ENCODE results near the gene FOXA2. TPM values are rescaled to one million over a fixed set of nuclear protein-coding genes. Genes with fewer than 3 reads are reported as not detected.

The FOXA2 gene
- total and polyA plus RNA-seq, 9 of the 15 experiments (the other 6 are each of a cell fraction or from before 2014, with no cell fraction given) = 0.10 to 1.0 (median 0.25) TPM

GRCh38 chr20:22566876-22567658 is 17.3 kb downstream of the FOXA2 start (continued):
- TF ChIP-seq PTTG1 (tag; IDR thresholded peaks at IDR 0.05; ENCODE audit: low read depth) (no peak), ZZZ3 (IDR thresholded peaks at IDR 0.05) (no peak), PRMT5 (CRISPR knock-in tag; IDR thresholded peaks at IDR 0.05) (no peak), SP1 (CRISPR knock-in tag; IDR thresholded peaks at IDR 0.05) (no peak), SREBF1 (IDR thresholded peaks at IDR 0.05; ENCODE audit: borderline replicate concordance, low read depth, low read length) (no peak)

GRCh38 chr20:22563062-22563965 is 21.1 kb downstream of the FOXA2 start:
- H3K4me1 ChIP-seq (replicated peaks in 1 of 2; ENCODE audit: control insufficient read depth in 2 of 2, insufficient read depth in 2 of 2, low read length in 2 of 2) = peaks cover 5 to 9% of the 10 kb centered on the region in 2 experiments; a peak in 4 of 5 replicates

More at GRCh38 chr20:22563062-22563965, 21.1 kb downstream of the FOXA2 start:
- no peak for ATAC-seq
- intact Hi-C loops (cut with micrococcal nuclease) = no loop called here
- no peak overlapping the region for H2AFZ ChIP-seq (ENCODE audit: low read depth, low read length)
- no peak for DNase-seq (ENCODE audit: extremely low read depth in 1 of 4, low spot score in 3 of 4)
- H3K27me3 ChIP-seq (ENCODE audit: control insufficient read depth in 2 of 2, insufficient read depth in 2 of 2, low read length in 2 of 2) = no peaks in the 10 kb centered on the region; a peak in 1 of 5 replicates
- no peaks in the 10 kb centered on the region for H4K20me1 ChIP-seq (replicated peaks; ENCODE audit: control insufficient read depth, insufficient read depth, low read length)
- no peak overlapping the region for H3K27ac ChIP-seq (ENCODE audit: extremely low read depth, low read depth, low read length)
- ChIA-PET POLR2A (interaction anchor here (1.0 kb wide), 1 partner anchor 40 kb away, joined by 3 read pairs; no protein-coding TSS in a partner anchor), CTCF (ENCODE audit: low intra/inter-chr PET ratio) (no interaction called here)
- no peak overlapping the region for H3K9ac ChIP-seq (ENCODE audit: insufficient read depth in 1 of 2, low read depth in 2 of 2, low read length in 2 of 2)
- no peaks in the 10 kb centered on the region for H3K9me3 ChIP-seq (replicated peaks; ENCODE audit: control insufficient read depth, insufficient read depth, low read depth, low read length)
- no peak overlapping the region for H3K4me3 ChIP-seq
- BruUV-seq (replicated peaks) = no TSS peak
- in situ Hi-C loops (cut with MboI) = no loop called here
- H3K36me3 ChIP-seq (ENCODE audit: control insufficient read depth, insufficient read depth, low read length) = no peaks in the 10 kb centered on the region
- no peaks in the 10 kb centered on the region for H3K9me1 ChIP-seq (ENCODE audit: control insufficient read depth, insufficient read depth, low read length)
- no peak overlapping the region for H3K4me2 ChIP-seq (ENCODE audit: insufficient read depth, low read length)
- FAIRE-seq = no peak
- H3K79me2 ChIP-seq (ENCODE audit: control insufficient read depth, insufficient read depth, low read length) = no peaks in the 10 kb centered on the region
- 25% methylated on average over 7 of the region's 7 CpGs for WGBS (ENCODE audit: insufficient coverage, low coverage, missing lambda C conversion rate)
- TF ChIP-seq ZNF778 (CRISPR knock-in tag; IDR thresholded peaks at IDR 0.05) = no peak
- no peak for TF ChIP-seq POLR2A (conservative IDR thresholded peaks at IDR 0.05)
- TF ChIP-seq ETV6 (IDR thresholded peaks at IDR 0.05; ENCODE audit: borderline replicate concordance in 1 of 2, low read depth in 2 of 2, low read length in 1 of 2) = no peak
- no peak for TF ChIP-seq ETV6 (CRISPR knock-in tag; IDR thresholded peaks at IDR 0.05; ENCODE audit: borderline replicate concordance)
- TF ChIP-seq RCOR1 (IDR thresholded peaks at IDR 0.05; ENCODE audit: borderline replicate concordance in 1 of 2, low read depth in 2 of 2, low read length in 2 of 2) = no peak
- TF ChIP-seq ZZZ3 (IDR thresholded peaks at IDR 0.05) = no peak

Measured in K562 (cell line).